GM12892 (cell line): Measurements from ENCODE around the gene LNPEP.

Experiments used
- POLR2A ChIP-seq: IDR thresholded peaks from 2 replicates; pipeline ENCODE4 v1.6.1; 2011; ENCODE audit warnings: low read depth, low read length, control low read depth
- POLR2AphosphoS5 ChIP-seq: IDR thresholded peaks from 2 replicates; pipeline ENCODE4 v1.6.1; 2011; ENCODE audit warnings: low read depth, low read length, control low read depth
- TAF1 ChIP-seq: IDR thresholded peaks from 2 replicates; pipeline ENCODE4 v1.6.1; 2011; ENCODE audit warnings: low read depth, mild to moderate bottlenecking, control low read depth, low read length, borderline replicate concordance

DNA sequence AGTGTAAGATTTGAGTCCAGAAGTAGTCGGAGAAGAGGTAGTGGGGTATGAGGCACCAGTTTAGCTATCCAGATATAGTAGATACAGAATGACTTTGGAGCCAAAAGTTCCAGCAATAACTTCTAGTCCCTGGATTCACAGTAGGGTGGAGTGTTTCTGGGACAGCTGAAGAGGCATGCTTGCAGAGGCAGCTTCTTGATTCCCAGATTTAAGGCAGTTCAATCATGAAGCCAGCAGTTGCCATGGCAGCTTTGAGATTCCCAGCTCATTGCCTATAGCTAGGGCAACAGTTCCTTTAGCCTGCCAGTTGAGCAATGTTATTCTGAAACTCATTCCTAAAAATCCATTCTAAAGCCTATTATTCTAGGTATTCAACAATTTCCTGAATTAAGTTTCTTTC is 127.4 kb downstream of the LNPEP start:
- TF ChIP-seq POLR2A (no peak), POLR2AphosphoS5 (no peak), TAF1 (no peak)
